ENCODE measurements around the gene ZBTB45. TPM values are rescaled to one million over a fixed set of nuclear protein-coding genes. Genes with fewer than 3 reads are reported as not detected.
"Not testable (repeated sequence)": the region's sequence is repeated elsewhere in the genome, so short reads cannot be mapped to it uniquely, and the experiment has no call there.

Gene ZBTB45
- total RNA-seq, 1 experiment from 2014 or later = 4.9 TPM

- DNase-seq (ENCODE audit: extremely low read depth, low read depth) = no peak
Measured at GRCh38 chr19:58477130-58477529, 42.5 kb downstream of the ZBTB45 start.

DNA sequence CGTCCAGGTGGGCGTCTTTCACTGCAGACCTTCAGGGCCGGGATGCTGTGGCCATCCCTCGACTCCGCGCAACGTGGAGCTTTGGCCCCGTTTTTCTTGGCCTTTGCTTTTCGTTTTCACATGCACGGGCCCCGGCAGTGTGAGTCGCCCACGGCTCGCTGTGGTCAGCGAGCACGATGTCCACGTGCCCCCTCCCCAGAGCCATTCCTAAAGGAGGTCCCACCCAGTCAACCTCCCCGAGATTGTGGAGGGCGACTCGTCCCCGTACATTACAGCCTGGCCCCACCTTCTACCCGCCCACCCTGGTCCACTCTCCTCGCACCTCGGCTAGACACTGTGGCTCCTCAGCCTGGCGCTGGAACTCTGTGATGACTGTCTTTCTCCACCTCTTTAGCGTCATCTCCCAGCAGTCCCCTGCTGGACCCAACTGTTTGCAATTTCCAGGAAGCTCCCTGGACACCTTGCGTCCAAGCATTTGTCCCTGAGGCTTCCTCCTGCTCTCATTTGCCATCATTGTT is 43.1 kb downstream of the ZBTB45 start:
- no peak for DNase-seq (ENCODE audit: extremely low read depth, low read depth)

- peak; percentile 87 for DNase-seq (ENCODE audit: extremely low read depth, low read depth)
Measured at GRCh38 chr19:58475714-58476497, 43.7 kb downstream of the ZBTB45 start, which contains the start of gene ZNF446. ZNF446 (plus strand) TSS chr19:58476352; CDS start chr19:58477219, 867 bp downstream.

DNA sequence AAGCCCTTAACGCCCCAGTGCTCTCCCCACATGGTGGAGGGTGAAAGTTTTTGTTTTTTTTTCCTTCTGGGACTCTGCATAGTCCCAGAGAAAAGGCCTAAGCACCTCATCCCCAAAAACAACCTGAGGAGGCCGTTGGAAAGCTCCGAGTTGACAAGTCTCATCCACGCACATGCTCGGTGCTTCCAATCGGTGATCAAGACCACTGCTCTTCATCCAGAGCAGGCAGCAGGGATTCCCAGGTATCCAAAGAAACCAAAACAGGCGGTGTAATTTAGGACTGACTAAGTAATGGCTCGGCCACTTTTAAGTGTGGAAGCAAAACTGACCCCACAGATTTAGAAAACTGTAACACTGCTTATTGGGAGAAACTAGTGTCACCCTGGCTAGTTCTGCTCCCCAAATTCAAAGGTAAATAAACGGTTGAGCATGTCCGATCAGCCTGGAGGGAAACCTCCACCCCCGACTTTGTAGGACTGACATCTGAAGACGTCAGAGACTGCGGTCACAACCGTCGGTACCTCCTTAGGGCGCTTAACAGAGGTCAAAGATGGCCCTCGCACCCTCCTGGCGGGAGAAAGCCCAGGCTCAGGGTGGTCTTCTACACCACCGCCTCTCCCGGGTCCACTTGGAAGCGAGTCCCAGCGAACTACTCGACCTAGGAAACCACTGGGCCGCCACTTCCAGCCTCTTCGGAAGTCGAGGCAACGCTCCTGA is 44.5 kb downstream of the ZBTB45 start:
- DNase-seq (ENCODE audit: extremely low read depth, low read depth) = no peak

DNA sequence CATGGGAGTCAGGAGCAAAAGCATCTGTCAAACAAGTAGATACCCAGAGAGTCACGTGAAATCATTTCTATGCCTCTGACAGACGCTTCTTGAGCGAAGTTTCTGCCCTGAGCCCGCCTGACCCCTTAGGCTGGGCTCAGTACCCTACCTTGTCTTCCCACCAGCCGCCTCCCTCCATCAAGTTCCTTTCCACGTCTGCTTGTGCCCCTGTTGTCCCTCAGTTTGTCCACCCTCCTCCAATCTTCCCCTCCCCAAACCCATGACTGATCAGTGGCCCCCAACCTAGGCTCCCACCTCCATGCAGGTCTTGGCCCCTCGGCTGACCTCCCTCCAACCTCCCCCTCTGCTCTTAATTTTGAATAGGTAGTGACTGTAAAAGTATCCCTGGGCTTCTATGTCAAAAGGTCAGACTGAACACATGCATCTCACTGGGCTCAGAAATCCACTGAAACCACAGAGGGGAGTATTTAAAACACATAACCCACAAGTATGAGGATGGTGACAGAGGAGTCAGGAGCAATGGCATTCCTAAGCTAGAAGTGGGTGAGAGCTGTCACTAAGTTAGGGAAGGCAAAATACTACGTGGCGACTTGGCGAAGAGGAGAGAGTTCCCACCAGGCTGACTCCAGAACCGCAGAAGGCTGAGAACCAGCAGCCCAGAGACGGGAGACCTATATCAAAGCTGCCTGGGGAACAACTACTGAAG is 45.2 kb downstream of the ZBTB45 start:
- DNase-seq (ENCODE audit: extremely low read depth, low read depth) = no peak

DNA sequence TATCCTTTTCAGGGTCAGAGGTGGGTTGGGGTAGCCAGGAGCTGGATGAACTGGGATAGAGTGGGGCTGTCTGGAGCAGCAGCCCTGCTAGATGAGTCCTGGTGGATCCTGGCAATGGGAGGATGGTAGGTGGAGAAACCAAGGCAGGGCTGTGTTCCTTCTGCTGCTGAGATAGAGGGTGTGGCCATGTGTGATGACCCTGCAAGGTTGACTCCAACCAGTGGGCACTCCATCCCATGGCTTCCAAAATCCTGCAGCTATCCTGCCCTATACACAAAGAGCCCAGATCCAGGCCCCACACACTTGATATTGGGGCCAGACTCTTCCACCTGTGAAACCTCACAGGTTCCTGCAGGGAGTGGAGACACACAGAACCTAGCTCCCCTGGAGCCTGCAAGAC is 45.8 kb downstream of the ZBTB45 start:
- DNase-seq (ENCODE audit: extremely low read depth, low read depth) = no peak

DNA sequence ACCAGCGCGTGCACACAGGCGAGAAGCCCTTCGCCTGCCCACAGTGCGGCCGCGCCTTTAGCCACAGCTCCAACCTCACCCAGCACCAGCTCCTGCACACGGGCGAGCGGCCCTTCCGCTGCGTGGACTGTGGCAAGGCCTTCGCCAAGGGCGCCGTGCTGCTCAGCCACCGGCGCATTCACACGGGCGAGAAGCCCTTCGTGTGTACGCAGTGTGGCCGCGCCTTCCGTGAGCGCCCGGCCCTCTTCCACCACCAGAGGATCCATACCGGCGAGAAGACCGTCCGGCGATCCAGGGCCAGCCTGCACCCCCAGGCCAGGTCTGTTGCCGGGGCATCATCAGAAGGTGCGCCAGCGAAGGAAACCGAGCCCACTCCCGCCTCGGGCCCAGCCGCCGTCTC is 47.9 kb downstream of the ZBTB45 start:
- DNase-seq (ENCODE audit: extremely low read depth, low read depth) = no peak

DNA sequence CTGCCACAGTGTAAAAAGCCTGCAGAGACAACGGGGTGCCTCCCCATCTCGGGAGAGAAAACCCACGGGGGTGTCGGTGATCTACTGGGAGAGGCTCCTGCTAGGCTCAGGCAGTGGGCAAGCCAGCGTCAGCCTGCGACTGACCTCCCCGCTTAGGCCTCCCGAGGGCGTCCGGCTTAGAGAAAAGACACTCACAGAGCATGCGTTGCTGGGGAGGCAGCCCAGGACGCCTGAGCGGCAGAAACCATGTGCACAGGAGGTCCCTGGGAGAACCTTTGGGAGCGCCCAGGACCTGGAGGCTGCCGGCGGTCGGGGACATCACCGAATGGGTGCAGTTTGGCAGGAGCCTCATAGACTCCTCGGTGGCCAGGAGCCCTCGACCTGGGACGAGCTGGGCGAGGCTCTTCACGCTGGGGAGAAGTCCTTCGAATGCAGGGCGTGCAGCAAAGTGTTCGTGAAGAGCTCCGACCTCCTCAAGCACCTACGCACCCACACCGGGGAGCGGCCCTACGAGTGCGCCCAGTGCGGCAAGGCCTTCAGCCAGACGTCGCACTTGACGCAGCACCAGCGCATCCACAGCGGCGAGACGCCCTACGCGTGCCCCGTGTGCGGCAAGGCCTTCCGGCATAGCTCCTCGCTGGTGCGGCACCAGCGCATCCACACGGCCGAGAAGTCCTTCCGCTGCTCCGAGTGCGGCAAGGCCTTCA is 48.6 kb downstream of the ZBTB45 start:
- not testable (repeated sequence) for DNase-seq (ENCODE audit: extremely low read depth, low read depth)

- DNase-seq (ENCODE audit: extremely low read depth, low read depth) = no peak
Measured at GRCh38 chr19:58469241-58470013, 50.2 kb downstream of the ZBTB45 start.

- DNase-seq (ENCODE audit: extremely low read depth, low read depth) = no peak
Measured at GRCh38 chr19:58468216-58468839, 51.3 kb downstream of the ZBTB45 start.

DNA sequence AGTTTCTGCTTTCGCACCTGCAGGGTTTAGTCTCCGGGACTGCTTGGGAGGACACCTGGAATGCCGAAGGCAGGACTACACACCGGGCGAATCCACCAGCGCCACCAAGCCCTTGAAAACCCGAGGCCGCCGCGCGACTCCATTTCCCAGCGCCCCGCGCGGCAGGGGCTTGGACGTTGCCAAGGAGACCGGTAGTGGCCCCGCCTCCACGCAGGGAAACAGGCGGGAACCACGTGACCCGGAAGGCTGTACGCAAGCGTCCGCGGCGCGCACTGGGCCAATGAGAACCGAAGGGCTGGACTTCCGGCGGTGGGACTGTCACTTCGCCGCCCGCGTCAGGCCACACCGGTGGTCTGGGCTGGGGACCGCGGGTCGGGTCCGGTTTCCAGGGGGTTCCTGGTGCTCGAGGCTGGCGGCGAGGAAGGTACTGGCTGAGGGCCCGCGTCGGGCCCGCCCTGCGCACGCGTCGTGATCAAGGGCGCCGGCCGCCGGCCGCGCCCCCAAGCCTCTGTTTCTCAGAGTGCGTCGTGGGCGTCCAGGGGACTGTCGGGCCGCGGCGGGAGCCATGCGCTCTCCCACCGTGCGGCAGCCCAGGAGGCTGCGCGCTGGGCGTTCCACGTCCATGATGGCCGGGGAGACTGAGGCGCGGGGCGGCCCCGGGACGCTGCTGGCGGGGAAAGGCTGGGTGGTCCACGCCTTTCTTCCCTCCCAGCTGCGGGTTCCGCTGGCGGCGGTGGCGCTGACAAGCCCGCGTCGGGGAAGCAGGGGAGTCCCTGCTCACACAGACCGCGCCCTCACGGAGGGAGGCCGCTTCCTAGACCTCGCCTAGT is 52.6 kb downstream of the ZBTB45 start, which contains the start of gene ZNF324:
TSS of gene ZNF324 (plus strand) at position 321 of the 830 bp plus-strand sequence. CDS start 2,106 bp downstream, outside the sequence.
- DNase-seq (ENCODE audit: extremely low read depth, low read depth) = peak; percentile 91

- DNase-seq (ENCODE audit: extremely low read depth, low read depth) = no peak
Measured at GRCh38 chr19:58466089-58466759, 53.4 kb downstream of the ZBTB45 start.

Small RNA genes within 50 kb of the gene (small RNA-seq; reads per million reads assigned to genes)
- gene MIR6807 (0.02 to 0.53 reads per million in 2 experiments), gene RN7SL525P (0.02 to 0.12 reads per million in 2 experiments), gene RN7SL693P (0 reads per million in 2 experiments), gene RNU6-1337P (0 reads per million in 2 experiments)

Other genes starting within 250 kb of the ZBTB45 start
- gene ZNF8, start 240.9 kb downstream of the ZBTB45 start, total RNA-seq (2014; rRNA removed; shearing (Covaris generic)) = 5.3 and 6.7 TPM in 2 replicates
- gene ERVK3-1, start 214.4 kb downstream of the ZBTB45 start, total RNA-seq (2014; rRNA removed; shearing (Covaris generic)) = 42.4 and 43.2 TPM in 2 replicates
- gene ZSCAN22, start 192.8 kb downstream of the ZBTB45 start, total RNA-seq (2014; rRNA removed; shearing (Covaris generic)) = 2.4 and 2.5 TPM in 2 replicates
- 4.1 and 9.1 TPM in 2 replicates for gene A1BG, start 166.3 kb downstream of the ZBTB45 start, total RNA-seq (2014; rRNA removed; shearing (Covaris generic))
- 2.1 TPM in 2 replicates for gene ZNF497, start 157.1 kb downstream of the ZBTB45 start, total RNA-seq (2014; rRNA removed; shearing (Covaris generic))
- gene ZNF837, start 138.8 kb downstream of the ZBTB45 start, total RNA-seq (2014; rRNA removed; shearing (Covaris generic)) = 0.30 and 0.78 TPM in 2 replicates
- 1,933 and 2,287 TPM in 2 replicates for gene RPS5, start 132.5 kb downstream of the ZBTB45 start, total RNA-seq (2014; rRNA removed; shearing (Covaris generic))
- gene RNF225, start 124.2 kb downstream of the ZBTB45 start, total RNA-seq (2014; rRNA removed; shearing (Covaris generic)) = 0.26 TPM in 1 of 2 replicates, not detected in the other
- gene ZNF584, start 111.2 kb downstream of the ZBTB45 start, total RNA-seq (2014; rRNA removed; shearing (Covaris generic)) = 14.7 and 15.7 TPM in 2 replicates
- 2.1 and 2.4 TPM in 2 replicates for gene ZNF132, start 79.7 kb downstream of the ZBTB45 start, total RNA-seq (2014; rRNA removed; shearing (Covaris generic))
- 2.8 and 3.0 TPM in 2 replicates for gene ZNF324B, start 68.2 kb downstream of the ZBTB45 start, total RNA-seq (2014; rRNA removed; shearing (Covaris generic))
- 3.1 and 4.7 TPM in 2 replicates for gene ZNF324, start 52.7 kb downstream of the ZBTB45 start, total RNA-seq (2014; rRNA removed; shearing (Covaris generic))
- 3.7 and 5.1 TPM in 2 replicates for gene ZNF446, start 43.5 kb downstream of the ZBTB45 start, total RNA-seq (2014; rRNA removed; shearing (Covaris generic))
- 20.5 and 27.8 TPM in 2 replicates for gene SLC27A5, start 7.8 kb downstream of the ZBTB45 start, total RNA-seq (2014; rRNA removed; shearing (Covaris generic))
- 246 and 252 TPM in 2 replicates for gene TRIM28, start 24.3 kb upstream of the ZBTB45 start, total RNA-seq (2014; rRNA removed; shearing (Covaris generic))
- gene CHMP2A, start 35.3 kb upstream of the ZBTB45 start, total RNA-seq (2014; rRNA removed; shearing (Covaris generic)) = 102 and 105 TPM in 2 replicates
- gene UBE2M, start 38.8 kb upstream of the ZBTB45 start, total RNA-seq (2014; rRNA removed; shearing (Covaris generic)) = 90.5 and 94.6 TPM in 2 replicates
- gene MZF1, start 53.5 kb upstream of the ZBTB45 start, total RNA-seq (2014; rRNA removed; shearing (Covaris generic)) = 16.5 and 20.8 TPM in 2 replicates